Right kidney (tissue), 1 donor: ENCODE results near the gene COIL.
A peak's percentile ranks its signal among the peaks of the same experiment; 100 is the strongest.
"Not testable (repeated sequence)": the region's sequence is repeated elsewhere in the genome, so short reads cannot be mapped to it uniquely, and the experiment has no call there.

Experiments used
- DNase-seq: peaks from one replicate; pipeline ENCODE4 v3.0.0-alpha.2; 2016

The COIL gene

GRCh38 chr17:56978441-56979090 lies 17.7 kb upstream of the COIL start:
- no peak for DNase-seq

GRCh38 chr17:56977673-56978395 lies 17.0 kb upstream of the COIL start, which contains the start of gene SCPEP1:
SCPEP1 (plus strand) TSS chr17:56978131; CDS start chr17:56978160, 29 bp downstream.
- peak; percentile 85 for DNase-seq

GRCh38 chr17:56976941-56977608 lies 16.2 kb upstream of the COIL start:
- DNase-seq, result no peak

- DNase-seq, result no peak
These were observed 14.8 kb upstream of the COIL start for GRCh38 chr17:56975656-56976055.

GRCh38 chr17:56974055-56974454 lies 13.2 kb upstream of the COIL start:
- DNase-seq, result no peak

GRCh38 chr17:56973520-56973919 lies 12.7 kb upstream of the COIL start:
- DNase-seq, result no peak

- DNase-seq, result no peak
These were observed 11.4 kb upstream of the COIL start for GRCh38 chr17:56972111-56972730.

- DNase-seq, result no peak
These were observed 10.1 kb upstream of the COIL start for GRCh38 chr17:56970974-56971373.

GRCh38 chr17:56966338-56966737 lies 5.5 kb upstream of the COIL start:
- no peak for DNase-seq

- DNase-seq, result not testable (repeated sequence)
These were observed 4.8 kb upstream of the COIL start for GRCh38 chr17:56965681-56966080.

GRCh38 chr17:56965241-56965640 lies 4.4 kb upstream of the COIL start:
- DNase-seq, result not testable (repeated sequence)

GRCh38 chr17:56956992-56957391 lies 3.9 kb downstream of the COIL start:
- no peak for DNase-seq

GRCh38 chr17:56949595-56949994 lies 11.3 kb downstream of the COIL start:
- no peak for DNase-seq

GRCh38 chr17:56948491-56948890 lies 12.4 kb downstream of the COIL start:
- DNase-seq, result no peak

GRCh38 chr17:56947741-56948140 lies 13.1 kb downstream of the COIL start:
- no peak for DNase-seq

GRCh38 chr17:56945938-56946505 lies 14.8 kb downstream of the COIL start:
- DNase-seq, result no peak

- DNase-seq, result no peak
These were observed 17.2 kb downstream of the COIL start for GRCh38 chr17:56943505-56944125.

GRCh38 chr17:56939869-56940484 lies 20.9 kb downstream of the COIL start:
- DNase-seq, result peak; percentile 27

GRCh38 chr17:56938206-56938605 lies 22.6 kb downstream of the COIL start:
- not testable (repeated sequence) for DNase-seq

- DNase-seq, result no peak
These were observed 23.2 kb downstream of the COIL start for GRCh38 chr17:56937687-56938086.

GRCh38 chr17:56936697-56937322 lies 24.0 kb downstream of the COIL start:
- no peak for DNase-seq
